ENCODE data around the gene MYO5B. TPM values are rescaled to one million over a fixed set of nuclear protein-coding genes. Genes with fewer than 3 reads are reported as not detected.

Gene MYO5B
- total and polyA plus RNA-seq, 2 experiments from 2014 or later: 20.3 to 41.9 TPM

- Histone ChIP-seq H4K20me1 (ENCODE audit: insufficient read depth, poor library complexity, severe bottlenecking) (no peaks in the 10 kb centered on the region), H3K79me2 (no peaks in the 10 kb centered on the region), H3K4me1 (ENCODE audit: insufficient read depth) (peaks cover 5% of the 10 kb centered on the region), H3K27me3 (peaks cover 11% of the 10 kb centered on the region), H3K4me2 (no peak overlapping the region), H3K9me3 (ENCODE audit: low read depth) (no peaks in the 10 kb centered on the region), H3K36me3 (replicated peaks; ENCODE audit: insufficient read depth, low read depth) (no peaks in the 10 kb centered on the region), H3K4me3 (no peak overlapping the region), H3K27ac (no peak overlapping the region), H2AFZ (no peak overlapping the region), H3K9me2 (replicated peaks; ENCODE audit: insufficient read depth) (no peaks in the 10 kb centered on the region)
- TF ChIP-seq EZH2 (IDR thresholded peaks at IDR 0.05; ENCODE audit: borderline replicate concordance) (no peak), EZH2phosphoT487 (IDR thresholded peaks at IDR 0.05; ENCODE audit: low read depth, severe bottlenecking, unreplicated experiment) (no peak)
- TF ChIP-seq, protein P1, sequence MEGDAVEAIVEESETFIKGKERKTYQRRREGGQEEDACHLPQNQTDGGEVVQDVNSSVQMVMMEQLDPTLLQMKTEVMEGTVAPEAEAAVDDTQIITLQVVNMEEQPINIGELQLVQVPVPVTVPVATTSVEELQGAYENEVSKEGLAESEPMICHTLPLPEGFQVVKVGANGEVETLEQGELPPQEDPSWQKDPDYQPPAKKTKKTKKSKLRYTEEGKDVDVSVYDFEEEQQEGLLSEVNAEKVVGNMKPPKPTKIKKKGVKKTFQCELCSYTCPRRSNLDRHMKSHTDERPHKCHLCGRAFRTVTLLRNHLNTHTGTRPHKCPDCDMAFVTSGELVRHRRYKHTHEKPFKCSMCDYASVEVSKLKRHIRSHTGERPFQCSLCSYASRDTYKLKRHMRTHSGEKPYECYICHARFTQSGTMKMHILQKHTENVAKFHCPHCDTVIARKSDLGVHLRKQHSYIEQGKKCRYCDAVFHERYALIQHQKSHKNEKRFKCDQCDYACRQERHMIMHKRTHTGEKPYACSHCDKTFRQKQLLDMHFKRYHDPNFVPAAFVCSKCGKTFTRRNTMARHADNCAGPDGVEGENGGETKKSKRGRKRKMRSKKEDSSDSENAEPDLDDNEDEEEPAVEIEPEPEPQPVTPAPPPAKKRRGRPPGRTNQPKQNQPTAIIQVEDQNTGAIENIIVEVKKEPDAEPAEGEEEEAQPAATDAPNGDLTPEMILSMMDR (IDR thresholded peaks at IDR 0.05; ENCODE audit: poor library complexity): no peak
- DNase-seq (ENCODE audit: low spot score): no peak
- 91% methylated on average over 1 of the region's 1 CpG for whole genome bisulfite sequencing (ENCODE audit: low lambda C conversion rate, missing lambda C conversion rate)
These were observed 5.0 kb upstream of the MYO5B start for GRCh38 chr18:50199921-50200320.

DNA sequence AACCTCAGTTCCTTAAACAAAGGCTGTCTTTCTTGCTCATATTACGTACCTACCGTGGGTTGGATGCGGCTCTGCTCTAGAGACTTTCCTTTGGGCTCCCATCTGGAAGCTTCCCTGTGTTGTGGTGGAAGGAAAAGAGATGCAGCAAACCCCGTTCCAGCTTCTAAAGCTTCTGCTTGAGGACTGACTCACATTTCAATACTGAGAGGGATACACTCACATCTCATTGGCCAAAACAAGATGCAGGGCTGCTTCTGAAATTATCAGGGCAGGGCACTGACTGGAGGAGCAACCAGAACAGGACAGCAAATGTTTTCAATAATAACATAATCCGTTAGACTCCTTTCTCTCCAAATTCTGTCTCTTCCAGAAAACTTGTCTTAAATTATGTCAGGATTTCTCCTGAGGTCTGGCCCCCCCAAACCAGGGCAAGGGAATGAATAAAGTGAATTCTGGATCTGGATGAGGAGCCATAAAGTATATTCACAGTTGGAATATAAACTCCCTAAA lies 4.5 kb upstream of the MYO5B start:
- Histone ChIP-seq H3K9me3 (ENCODE audit: low read depth) (no peaks in the 10 kb centered on the region), H2AFZ (no peak overlapping the region), H3K4me1 (ENCODE audit: insufficient read depth) (peaks cover 5% of the 10 kb centered on the region), H3K9me2 (replicated peaks; ENCODE audit: insufficient read depth) (no peaks in the 10 kb centered on the region), H3K4me3 (no peak overlapping the region), H3K79me2 (no peaks in the 10 kb centered on the region), H4K20me1 (ENCODE audit: insufficient read depth, poor library complexity, severe bottlenecking) (no peaks in the 10 kb centered on the region), H3K4me2 (no peak overlapping the region), H3K27ac (no peak overlapping the region), H3K36me3 (replicated peaks; ENCODE audit: insufficient read depth, low read depth) (no peaks in the 10 kb centered on the region), H3K27me3 (peaks cover 11% of the 10 kb centered on the region)
- WGBS (ENCODE audit: low lambda C conversion rate, missing lambda C conversion rate): 69% methylated on average over 5 of the region's 5 CpGs
- no peak for DNase-seq (ENCODE audit: low spot score)
- no peak for TF ChIP-seq EZH2 (IDR thresholded peaks at IDR 0.05; ENCODE audit: borderline replicate concordance)
- no peak for TF ChIP-seq EZH2phosphoT487 (IDR thresholded peaks at IDR 0.05; ENCODE audit: low read depth, severe bottlenecking, unreplicated experiment)
- TF ChIP-seq, protein P1 (IDR thresholded peaks at IDR 0.05; ENCODE audit: poor library complexity): no peak

GRCh38 chr18:50196261-50196660 lies 1.3 kb upstream of the MYO5B start:
- Histone ChIP-seq H3K27ac (no peak overlapping the region), H4K20me1 (ENCODE audit: insufficient read depth, poor library complexity, severe bottlenecking) (no peaks in the 10 kb centered on the region), H2AFZ (no peak overlapping the region), H3K4me3 (no peak overlapping the region), H3K27me3 (peaks cover 17% of the 10 kb centered on the region), H3K9me2 (replicated peaks; ENCODE audit: insufficient read depth) (no peaks in the 10 kb centered on the region), H3K79me2 (peaks cover 23% of the 10 kb centered on the region), H3K9me3 (ENCODE audit: low read depth) (no peaks in the 10 kb centered on the region), H3K36me3 (replicated peaks; ENCODE audit: insufficient read depth, low read depth) (no peaks in the 10 kb centered on the region), H3K4me1 (ENCODE audit: insufficient read depth) (peaks cover 5% of the 10 kb centered on the region), H3K4me2 (no peak overlapping the region)
- 94% methylated on average over 3 of the region's 3 CpGs for WGBS (ENCODE audit: low lambda C conversion rate, missing lambda C conversion rate)
- TF ChIP-seq EZH2phosphoT487 (IDR thresholded peaks at IDR 0.05; ENCODE audit: low read depth, severe bottlenecking, unreplicated experiment): no peak
- TF ChIP-seq, protein P1 (IDR thresholded peaks at IDR 0.05; ENCODE audit: poor library complexity): no peak
- no peak for TF ChIP-seq EZH2 (IDR thresholded peaks at IDR 0.05; ENCODE audit: borderline replicate concordance)
- DNase-seq (ENCODE audit: low spot score): no peak

Measured in hepatocyte (in vitro differentiated cells).